KMS-11 (cell line): ENCODE data around the gene CDCA4.

Experiments used
- H2AFZ ChIP-seq: fragments of 200-600 bp; sonication (generic); 2 replicates; pipeline ENCODE4 v1.6.1; 2016; ENCODE audit warnings: antibody characterized with exemption, mixed run types, low read depth
- H3K27ac ChIP-seq: fragments of 200-600 bp; sonication (generic); 2 replicates; pipeline ENCODE4 v1.6.1; 2016; ENCODE audit warnings: mild to moderate bottlenecking, mixed run types
- H3K27me3 ChIP-seq: fragments of 200-600 bp; sonication (generic); 2 replicates; pipeline ENCODE4 v1.6.1; 2017; ENCODE audit warnings: mild to moderate bottlenecking, low read depth, mixed run types, moderate library complexity; ENCODE audit not compliant: insufficient read depth
- H3K36me3 ChIP-seq: fragments of 200-600 bp; sonication (generic); 2 replicates; pipeline ENCODE4 v1.6.1; 2017; ENCODE audit warnings: mild to moderate bottlenecking, mixed run types; ENCODE audit not compliant: insufficient read depth
- H3K4me1 ChIP-seq: fragments of 200-600 bp; sonication (generic); 2 replicates; pipeline ENCODE4 v1.6.1; 2016; ENCODE audit warnings: mild to moderate bottlenecking, low read depth, mixed run types; ENCODE audit not compliant: poor library complexity, severe bottlenecking
- H3K4me2 ChIP-seq: fragments of 200-600 bp; sonication (generic); 2 replicates; pipeline ENCODE4 v1.7.0; 2016; ENCODE audit warnings: mild to moderate bottlenecking, mixed run types
- H3K4me3 ChIP-seq: fragments of 200-600 bp; sonication (generic); IDR thresholded peaks from 2 replicates; pipeline ENCODE4 v1.6.1; 2017; ENCODE audit warnings: low read depth, low read length, mixed read lengths; ENCODE audit not compliant: insufficient read depth
- H3K79me2 ChIP-seq: fragments of 200-600 bp; sonication (generic); 2 replicates; pipeline ENCODE4 v1.6.1; 2016; ENCODE audit warnings: low read depth, mixed run types; ENCODE audit not compliant: insufficient read depth
- H3K9ac ChIP-seq: fragments of 200-600 bp; sonication (generic); 2 replicates; pipeline ENCODE4 v1.6.1; 2016; ENCODE audit warnings: mild to moderate bottlenecking, mixed run types
- H4K20me1 ChIP-seq: fragments of 200-600 bp; sonication (generic); 2 replicates; pipeline ENCODE4 v1.6.1; 2016; ENCODE audit warnings: mild to moderate bottlenecking, mixed run types; ENCODE audit not compliant: insufficient read depth
- CTCF ChIP-seq: fragments of 200-600 bp; sonication (generic); conservative IDR thresholded peaks from 2 replicates; pipeline ENCODE4 v1.6.1; 2017; ENCODE audit warnings: low read depth, mild to moderate bottlenecking, antibody characterized with exemption, low read length, moderate library complexity, mixed read lengths

Gene CDCA4

DNA sequence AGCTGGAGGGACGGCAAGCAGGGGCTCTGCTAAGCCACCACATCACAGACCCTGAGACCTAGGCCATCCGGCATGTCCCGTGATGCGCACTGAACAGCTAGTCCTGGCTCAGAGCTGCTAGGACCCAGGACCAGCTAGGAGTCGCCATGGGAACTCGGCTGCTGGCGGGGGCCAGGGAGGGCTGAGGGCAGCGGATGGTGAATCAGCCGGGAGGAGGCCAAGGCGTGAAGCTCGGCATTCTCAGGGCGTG, 47.8 kb downstream of the CDCA4 start:
- Histone ChIP-seq H3K27me3 (no peaks in the 10 kb centered on the region), H3K79me2 (no peaks in the 10 kb centered on the region), H3K4me2 (no peak overlapping the region), H3K36me3 (no peaks in the 10 kb centered on the region), H4K20me1 (no peaks in the 10 kb centered on the region), H3K4me1 (peaks cover 10% of the 10 kb centered on the region), H3K4me3 (no peak overlapping the region), H2AFZ (no peak overlapping the region), H3K27ac (no peak overlapping the region), H3K9ac (no peak overlapping the region)
- TF ChIP-seq CTCF, result no peak

DNA sequence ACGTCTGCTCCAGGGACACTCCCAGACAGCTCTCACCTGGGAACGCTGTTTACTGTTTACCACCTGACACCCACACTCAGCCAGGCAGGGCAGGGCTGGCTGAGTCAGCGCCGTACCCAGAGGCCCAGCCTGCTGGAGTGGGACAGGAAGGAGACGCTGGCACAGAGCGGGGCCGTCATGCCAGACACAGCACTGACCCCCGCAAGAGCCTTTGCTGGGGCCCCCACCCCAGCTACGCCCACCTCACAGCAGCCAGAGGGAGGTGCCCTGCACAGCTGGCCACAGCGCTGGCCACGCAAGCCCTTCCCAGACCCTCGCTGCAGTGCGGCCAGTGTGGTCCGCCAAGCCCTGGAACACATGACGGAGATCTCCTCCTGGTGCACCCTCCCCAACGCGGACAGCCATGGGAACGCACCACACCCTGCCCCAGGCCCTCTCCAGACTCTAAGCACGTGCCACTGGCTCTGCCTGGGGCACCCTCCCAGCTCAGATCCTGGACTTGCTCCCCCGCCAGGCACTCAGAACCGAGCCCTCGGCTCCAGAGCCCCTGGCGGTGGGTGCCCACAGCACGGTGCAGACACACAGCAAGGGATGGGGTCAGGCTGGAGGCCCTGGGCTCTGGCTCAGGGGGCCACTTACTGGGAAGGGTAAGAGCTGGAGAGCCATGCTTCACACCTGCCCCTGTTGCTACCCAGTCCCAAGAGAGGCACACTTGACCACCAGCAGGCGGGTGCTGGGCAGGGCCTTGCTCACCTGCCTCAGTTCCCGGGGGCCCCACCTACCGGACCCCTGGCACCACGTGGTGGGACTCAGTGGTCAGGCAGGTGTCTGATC, 48.4 kb downstream of the CDCA4 start:
- H3K4me3 ChIP-seq, result no peak overlapping the region
- no peaks in the 10 kb centered on the region for H3K36me3 ChIP-seq
- H4K20me1 ChIP-seq, result no peaks in the 10 kb centered on the region
- H2AFZ ChIP-seq, result no peak overlapping the region
- no peak overlapping the region for H3K27ac ChIP-seq
- H3K9ac ChIP-seq, result no peak overlapping the region
- no peak for TF ChIP-seq CTCF
- H3K4me2 ChIP-seq, result no peak overlapping the region
- peaks cover 10% of the 10 kb centered on the region for H3K4me1 ChIP-seq
- H3K79me2 ChIP-seq, result no peaks in the 10 kb centered on the region
- no peaks in the 10 kb centered on the region for H3K27me3 ChIP-seq

DNA sequence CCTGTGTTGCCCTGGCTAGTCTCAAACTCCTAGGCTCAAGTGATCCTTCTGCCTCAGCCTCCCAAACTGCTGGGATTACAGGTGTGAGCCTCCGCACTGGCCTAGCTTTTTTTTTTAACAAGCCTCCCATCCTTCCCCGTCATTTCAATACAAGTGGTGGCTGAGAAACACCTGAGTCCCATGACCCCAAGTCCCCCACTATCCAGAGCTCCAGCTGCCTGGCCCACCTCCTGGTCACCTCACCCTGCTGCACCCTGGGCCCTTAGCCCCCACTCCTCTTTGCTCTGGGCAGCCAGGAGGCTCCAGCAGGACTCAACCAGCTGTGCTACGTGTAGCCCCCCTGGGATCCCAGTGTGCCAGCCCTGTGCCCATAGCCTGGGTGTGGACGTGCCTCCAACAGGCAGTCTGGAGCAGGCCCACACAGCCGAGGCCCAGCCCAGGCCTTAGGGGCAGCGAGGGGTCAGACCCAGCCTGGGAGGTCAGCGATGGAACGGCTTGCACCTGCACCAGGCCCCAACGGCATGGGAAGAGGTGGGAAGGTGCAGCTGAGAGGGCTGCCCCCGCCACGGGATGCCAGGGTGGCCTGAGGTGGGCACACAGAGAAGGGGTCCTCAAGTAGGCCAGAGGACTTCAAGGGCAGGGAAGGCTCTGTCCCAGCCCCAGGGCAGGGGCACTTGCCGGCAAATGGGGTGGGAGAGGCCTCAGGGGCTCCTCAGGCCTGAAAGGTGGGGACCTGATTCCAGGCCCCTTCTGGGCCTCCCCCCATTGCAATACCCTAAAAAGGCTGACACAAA, 49.2 kb downstream of the CDCA4 start:
- Histone ChIP-seq H2AFZ (no peak overlapping the region), H3K27me3 (no peaks in the 10 kb centered on the region), H3K4me1 (peaks cover 10% of the 10 kb centered on the region), H3K9ac (no peak overlapping the region), H4K20me1 (no peaks in the 10 kb centered on the region), H3K79me2 (no peaks in the 10 kb centered on the region), H3K4me3 (no peak overlapping the region), H3K36me3 (no peaks in the 10 kb centered on the region), H3K27ac (no peak overlapping the region), H3K4me2 (no peak overlapping the region)
- no peak for TF ChIP-seq CTCF

GRCh38 chr14:104970231-104971068, 50.4 kb downstream of the CDCA4 start:
- Histone ChIP-seq H3K79me2 (no peaks in the 10 kb centered on the region), H4K20me1 (no peaks in the 10 kb centered on the region), H3K4me3 (no peak overlapping the region), H3K4me1 (peaks cover 2% of the 10 kb centered on the region), H3K27me3 (no peaks in the 10 kb centered on the region), H3K27ac (no peak overlapping the region), H3K4me2 (no peak overlapping the region), H2AFZ (no peak overlapping the region), H3K36me3 (no peaks in the 10 kb centered on the region), H3K9ac (no peak overlapping the region)
- TF ChIP-seq CTCF, result no peak
